Type B pancreatic cell (in vitro differentiated cells): ENCODE data around the gene NDUFA8. TPM values are rescaled to one million over a fixed set of nuclear protein-coding genes. Genes with fewer than 3 reads are reported as not detected.

Experiments
- DNase-seq: peaks from one replicate; pipeline ENCODE4 v3.0.0; 2021; ENCODE audit warnings: mixed read lengths; ENCODE audit not compliant: unreplicated experiment; ENCODE audit errors: extremely low spot score
- H3K27ac Mint-ChIP-seq: 2 replicates; pipeline ENCODE4 v1.8.0; 2021; ENCODE audit warnings: mild to moderate bottlenecking, mixed read lengths
- H3K27me3 Mint-ChIP-seq: 2 replicates; pipeline ENCODE4 v1.8.0; 2021; ENCODE audit warnings: mixed read lengths
- H3K36me3 Mint-ChIP-seq: 2 replicates; pipeline ENCODE4 v1.8.0; 2021; ENCODE audit warnings: mixed read lengths
- H3K4me1 Mint-ChIP-seq: one replicate; pipeline ENCODE4 v1.8.0; 2021; ENCODE audit warnings: mixed read lengths; ENCODE audit not compliant: unreplicated experiment
- H3K4me3 Mint-ChIP-seq: 2 replicates; pipeline ENCODE4 v1.8.0; 2021; ENCODE audit warnings: mild to moderate bottlenecking, mixed read lengths
- H3K9me3 Mint-ChIP-seq: 2 replicates; pipeline ENCODE4 v1.8.0; 2021; ENCODE audit warnings: mixed read lengths
- CTCF ChIP-seq: fragments of 200-600 bp; sonication (generic); conservative IDR thresholded peaks from 2 replicates; pipeline ENCODE4 v1.5.0; 2021; ENCODE audit warnings: antibody characterized with exemption, mild to moderate bottlenecking
- total RNA-seq: library from RNA; stranded (reverse); gene quantifications from 2 replicates; pipeline ENCODE4 v1.2.1, GENCODE V29; 2021; ENCODE audit warnings: low replicate concordance

NDUFA8 gene
- total RNA-seq, 1 donor from 2014 or later: 65.4 TPM

GRCh38 chr9:122131401-122132001 is 28.1 kb downstream of the NDUFA8 start:
- H3K27ac Mint-ChIP-seq: no peak overlapping the region

GRCh38 chr9:122130837-122131236 is 28.7 kb downstream of the NDUFA8 start:
- no peak for TF ChIP-seq CTCF

More at GRCh38 chr9:122131401-122132001, 28.1 kb downstream of the NDUFA8 start:
- Mint-ChIP-seq H3K36me3 (no peaks in the 10 kb centered on the region), H3K4me1 (peaks cover 15% of the 10 kb centered on the region), H3K27me3 (peaks cover 67% of the 10 kb centered on the region), H3K9me3 (no peaks in the 10 kb centered on the region), H3K4me3 (no peak overlapping the region)
- TF ChIP-seq CTCF: no peak
- no peak for DNase-seq

GRCh38 chr9:122129969-122130368 is 29.6 kb downstream of the NDUFA8 start:
- Mint-ChIP-seq H3K27me3 (peaks cover 73% of the 10 kb centered on the region), H3K4me3 (no peak overlapping the region)

More at GRCh38 chr9:122130837-122131236, 28.7 kb downstream of the NDUFA8 start:
- no peak for DNase-seq
- Mint-ChIP-seq H3K4me3 (no peak overlapping the region), H3K4me1 (peaks cover 22% of the 10 kb centered on the region), H3K9me3 (no peaks in the 10 kb centered on the region), H3K27me3 (peaks cover 69% of the 10 kb centered on the region), H3K27ac (no peak overlapping the region), H3K36me3 (no peaks in the 10 kb centered on the region)

GRCh38 chr9:122128969-122129343 is 30.6 kb downstream of the NDUFA8 start:
- DNase-seq: no peak
- Mint-ChIP-seq H3K27me3 (peaks cover 74% of the 10 kb centered on the region), H3K4me1 (peaks cover 27% of the 10 kb centered on the region), H3K36me3 (no peaks in the 10 kb centered on the region), H3K9me3 (no peaks in the 10 kb centered on the region), H3K27ac (no peak overlapping the region), H3K4me3 (no peak overlapping the region)
- no peak for TF ChIP-seq CTCF

More at GRCh38 chr9:122129969-122130368, 29.6 kb downstream of the NDUFA8 start:
- Mint-ChIP-seq H3K27ac (no peak overlapping the region), H3K36me3 (no peaks in the 10 kb centered on the region), H3K9me3 (no peaks in the 10 kb centered on the region), H3K4me1 (peaks cover 27% of the 10 kb centered on the region)
- no peak for DNase-seq
- TF ChIP-seq CTCF: no peak

- DNase-seq: no peak
- Mint-ChIP-seq H3K4me1 (peaks cover 27% of the 10 kb centered on the region), H3K27ac (no peak overlapping the region), H3K4me3 (no peak overlapping the region), H3K27me3 (peaks cover 70% of the 10 kb centered on the region), H3K9me3 (no peaks in the 10 kb centered on the region), H3K36me3 (no peaks in the 10 kb centered on the region)
- no peak for TF ChIP-seq CTCF
These were observed 31.3 kb downstream of the NDUFA8 start for GRCh38 chr9:122128007-122128968.
